Smooth muscle cell (in vitro differentiated cells): ENCODE measurements around the gene NRXN3. TPM values are rescaled to one million over a fixed set of nuclear protein-coding genes. Genes with fewer than 3 reads are reported as not detected.

Experiments
- DNase-seq: peaks from one replicate; lab custom pipeline; 2025; ENCODE audit not compliant: unreplicated experiment; lab: John Stamatoyannopoulos, UW
- H2AFZ ChIP-seq: fragments of 200-600 bp; sonication (generic); 2 replicates; pipeline ENCODE4 v1.6.0; 2016; ENCODE audit warnings: antibody characterized with exemption, low read depth, mild to moderate bottlenecking
- H3F3A ChIP-seq: fragments of 200-600 bp; sonication (generic); 2 replicates; pipeline ENCODE4 v1.6.0; 2017; ENCODE audit warnings: antibody characterized with exemption, low read depth
- H3K27ac ChIP-seq: fragments of 200-600 bp; sonication (generic); 2 replicates; pipeline ENCODE4 v1.5.1; 2016; ENCODE audit warnings: low read depth, mild to moderate bottlenecking
- H3K27me3 ChIP-seq: fragments of 200-600 bp; sonication (generic); 2 replicates; pipeline ENCODE4 v1.6.1; 2016; ENCODE audit warnings: low read depth, mild to moderate bottlenecking
- H3K36me3 ChIP-seq: fragments of 200-600 bp; sonication (generic); 2 replicates; pipeline ENCODE4 v1.5.1; 2016; ENCODE audit warnings: low read depth
- H3K4me1 ChIP-seq: fragments of 200-600 bp; sonication (generic); 2 replicates; pipeline ENCODE4 v1.5.1; 2016; ENCODE audit warnings: low read depth
- H3K4me2 ChIP-seq: fragments of 200-600 bp; sonication (generic); 2 replicates; pipeline ENCODE4 v1.6.0; 2016; ENCODE audit warnings: mild to moderate bottlenecking
- H3K4me3 ChIP-seq: fragments of 200-600 bp; sonication (generic); 2 replicates; pipeline ENCODE4 v1.5.1; 2016; ENCODE audit warnings: mild to moderate bottlenecking
- H3K79me2 ChIP-seq: fragments of 200-600 bp; sonication (generic); 2 replicates; pipeline ENCODE4 v1.6.0; 2016; ENCODE audit warnings: low read depth, mild to moderate bottlenecking
- H3K9ac ChIP-seq: fragments of 200-600 bp; sonication (generic); 2 replicates; pipeline ENCODE4 v1.6.0; 2016; ENCODE audit warnings: low read depth
- H3K9me3 ChIP-seq: fragments of 200-600 bp; sonication (generic); replicated peaks from 2 replicates; pipeline ENCODE4 v1.5.1; 2016; ENCODE audit warnings: low read depth
- H4K20me1 ChIP-seq: fragments of 200-600 bp; sonication (generic); 2 replicates; pipeline ENCODE4 v1.6.0; 2016; ENCODE audit warnings: low read depth
- WGBS: methylation state at CpG from one replicate; pipeline ENCODE4 v1.1.7; 2016; ENCODE audit warnings: low lambda C conversion rate; 5-methylcytosine and 5-hydroxymethylcytosine counted together
- polyA plus RNA-seq: library from polyadenylated mRNA; unstranded; fragments of >200 nt; fragmentation: Nextera tagmentation; extraction: Ambion mirVana; gene quantifications from 2 replicates; pipeline ENCODE4 v1.2.1, GENCODE V29; 2016
- total RNA-seq: library from RNA; depleted of rRNA; stranded (reverse); fragments of >200 nt; gene quantifications from 2 replicates; pipeline ENCODE4 v1.2.3, GENCODE V29; 2014
- TF ChIP-seq, protein P1 (sequence below): fragments of 200-600 bp; sonication (generic); IDR thresholded peaks from 2 replicates; pipeline ENCODE4 v1.5.1; 2017; ENCODE audit warnings: borderline replicate concordance, mild to moderate bottlenecking, antibody characterized with exemption; ENCODE audit not compliant: insufficient read depth, poor library complexity, severe bottlenecking

Gene NRXN3
- total and polyA plus RNA-seq, 2 experiments from 2014 or later = 1.2 to 7.0 TPM

DNA sequence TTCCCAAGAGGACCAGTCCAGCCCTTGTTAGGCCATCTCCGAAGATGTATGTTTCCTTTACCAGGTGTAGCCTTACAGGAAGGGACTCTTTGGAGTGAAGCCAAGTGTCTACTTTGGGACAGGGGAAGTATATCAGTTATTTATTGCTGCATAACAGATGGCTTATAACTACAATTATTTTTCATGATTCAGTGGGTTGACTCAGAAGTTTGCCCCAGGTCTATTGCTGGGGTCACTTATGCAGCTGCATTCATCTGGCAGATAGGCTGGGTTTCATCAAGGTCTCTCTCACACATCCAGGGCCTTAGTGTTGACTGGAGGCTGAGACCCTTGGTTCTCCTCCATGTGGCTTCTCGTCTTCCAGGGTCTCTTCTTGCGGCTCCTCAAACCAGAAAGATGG is 170.1 kb downstream of the NRXN3 start:
- DNase-seq = no peak
- no peaks in the 10 kb centered on the region for H3K79me2 ChIP-seq
- H3K4me3 ChIP-seq = no peak overlapping the region
- no peaks in the 10 kb centered on the region for H4K20me1 ChIP-seq
- WGBS = 85% methylated on average over 3 of the region's 3 CpGs
- no peaks in the 10 kb centered on the region for H3K9me3 ChIP-seq
- no peak overlapping the region for H3K4me2 ChIP-seq
- H3F3A ChIP-seq = no peaks in the 10 kb centered on the region
- no peak overlapping the region for H2AFZ ChIP-seq
- H3K9ac ChIP-seq = no peak overlapping the region
- H3K27me3 ChIP-seq = peaks cover 4% of the 10 kb centered on the region
- H3K4me1 ChIP-seq = no peaks in the 10 kb centered on the region
- no peaks in the 10 kb centered on the region for H3K36me3 ChIP-seq
- H3K27ac ChIP-seq = no peak overlapping the region
- TF ChIP-seq, protein P1, sequence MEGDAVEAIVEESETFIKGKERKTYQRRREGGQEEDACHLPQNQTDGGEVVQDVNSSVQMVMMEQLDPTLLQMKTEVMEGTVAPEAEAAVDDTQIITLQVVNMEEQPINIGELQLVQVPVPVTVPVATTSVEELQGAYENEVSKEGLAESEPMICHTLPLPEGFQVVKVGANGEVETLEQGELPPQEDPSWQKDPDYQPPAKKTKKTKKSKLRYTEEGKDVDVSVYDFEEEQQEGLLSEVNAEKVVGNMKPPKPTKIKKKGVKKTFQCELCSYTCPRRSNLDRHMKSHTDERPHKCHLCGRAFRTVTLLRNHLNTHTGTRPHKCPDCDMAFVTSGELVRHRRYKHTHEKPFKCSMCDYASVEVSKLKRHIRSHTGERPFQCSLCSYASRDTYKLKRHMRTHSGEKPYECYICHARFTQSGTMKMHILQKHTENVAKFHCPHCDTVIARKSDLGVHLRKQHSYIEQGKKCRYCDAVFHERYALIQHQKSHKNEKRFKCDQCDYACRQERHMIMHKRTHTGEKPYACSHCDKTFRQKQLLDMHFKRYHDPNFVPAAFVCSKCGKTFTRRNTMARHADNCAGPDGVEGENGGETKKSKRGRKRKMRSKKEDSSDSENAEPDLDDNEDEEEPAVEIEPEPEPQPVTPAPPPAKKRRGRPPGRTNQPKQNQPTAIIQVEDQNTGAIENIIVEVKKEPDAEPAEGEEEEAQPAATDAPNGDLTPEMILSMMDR = no peak

DNA sequence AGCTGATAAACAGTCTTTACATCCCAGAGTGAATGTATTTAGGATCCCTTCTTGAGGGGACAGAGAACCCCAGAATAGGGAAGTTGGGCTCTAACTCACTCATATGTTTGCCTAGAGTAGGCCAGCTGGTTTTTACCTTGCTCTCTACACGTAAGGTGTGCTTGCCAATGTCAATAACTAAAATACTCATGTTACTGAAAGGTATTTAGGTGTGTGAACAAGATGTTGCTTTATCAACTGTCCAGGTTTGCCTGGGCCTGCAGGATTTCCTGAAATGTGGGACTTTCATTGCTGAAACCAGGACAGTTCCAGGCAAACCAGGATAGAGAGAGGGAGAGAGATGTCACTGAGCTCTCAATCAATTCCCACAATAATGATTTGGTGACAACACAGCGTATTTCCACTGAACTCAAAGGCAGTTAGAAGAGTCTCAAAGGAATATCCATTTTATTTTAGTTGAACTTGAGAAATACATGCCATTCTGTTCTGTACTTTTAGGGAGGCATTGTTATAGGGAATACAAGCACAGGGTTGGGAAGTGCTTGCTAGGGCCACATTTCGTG is 171.7 kb downstream of the NRXN3 start:
- Histone ChIP-seq H3K4me3 (no peak overlapping the region), H3K27ac (no peak overlapping the region), H2AFZ (no peak overlapping the region), H3K79me2 (no peaks in the 10 kb centered on the region), H3K27me3 (peaks cover 4% of the 10 kb centered on the region), H3F3A (no peaks in the 10 kb centered on the region), H4K20me1 (no peaks in the 10 kb centered on the region), H3K36me3 (no peaks in the 10 kb centered on the region), H3K4me1 (no peaks in the 10 kb centered on the region), H3K9me3 (no peaks in the 10 kb centered on the region), H3K9ac (no peak overlapping the region), H3K4me2 (no peak overlapping the region)
- 85% methylated on average over 3 of the region's 3 CpGs for WGBS
- TF ChIP-seq, protein P1 = no peak
- DNase-seq = no peak

DNA sequence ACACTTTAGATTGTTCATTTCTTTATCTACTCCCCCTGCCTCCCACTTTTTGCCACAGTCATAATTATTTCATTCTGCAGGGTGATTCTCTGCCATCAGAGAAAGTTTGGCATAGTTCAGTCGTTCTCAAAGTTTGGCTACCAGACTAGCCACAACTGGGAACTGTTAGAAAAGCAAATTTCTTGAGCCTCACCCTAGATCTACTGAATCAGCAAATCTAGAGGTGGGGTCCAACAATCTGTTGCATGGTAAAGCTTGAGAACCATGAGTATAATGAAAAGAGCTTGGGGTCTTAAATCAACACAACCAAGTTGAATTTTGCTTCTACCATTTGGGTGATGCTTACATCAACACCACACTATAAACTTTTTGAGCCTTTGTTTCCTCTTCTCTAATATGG is 172.7 kb downstream of the NRXN3 start:
- Histone ChIP-seq H3F3A (no peaks in the 10 kb centered on the region), H4K20me1 (no peaks in the 10 kb centered on the region), H2AFZ (no peak overlapping the region), H3K4me3 (no peak overlapping the region), H3K79me2 (no peaks in the 10 kb centered on the region), H3K36me3 (no peaks in the 10 kb centered on the region), H3K27ac (no peak overlapping the region), H3K27me3 (peaks cover 4% of the 10 kb centered on the region), H3K9ac (no peak overlapping the region), H3K4me1 (no peaks in the 10 kb centered on the region), H3K9me3 (no peaks in the 10 kb centered on the region), H3K4me2 (no peak overlapping the region)
- TF ChIP-seq, protein P1 = no peak
- no peak for DNase-seq
- 83% methylated on average over 1 of the region's 1 CpG for WGBS

- Histone ChIP-seq H3K27me3 (peaks cover 4% of the 10 kb centered on the region), H3K36me3 (no peaks in the 10 kb centered on the region), H3K79me2 (no peaks in the 10 kb centered on the region), H3K27ac (no peak overlapping the region), H3K4me2 (no peak overlapping the region), H3K9me3 (no peaks in the 10 kb centered on the region), H3K4me3 (no peak overlapping the region), H3K4me1 (no peaks in the 10 kb centered on the region), H3F3A (no peaks in the 10 kb centered on the region), H3K9ac (no peak overlapping the region), H2AFZ (no peak overlapping the region), H4K20me1 (no peaks in the 10 kb centered on the region)
- TF ChIP-seq, protein P1 = no peak
- DNase-seq = no peak
- WGBS = 78% methylated on average over 4 of the region's 4 CpGs
These were observed 174.1 kb downstream of the NRXN3 start for GRCh38 chr14:78344290-78344689.
